ENCODE measurements around the gene LEP.
"Not testable (repeated sequence)": the region's sequence is repeated elsewhere in the genome, so short reads cannot be mapped to it uniquely, and the experiment has no call there.

The LEP gene

DNA sequence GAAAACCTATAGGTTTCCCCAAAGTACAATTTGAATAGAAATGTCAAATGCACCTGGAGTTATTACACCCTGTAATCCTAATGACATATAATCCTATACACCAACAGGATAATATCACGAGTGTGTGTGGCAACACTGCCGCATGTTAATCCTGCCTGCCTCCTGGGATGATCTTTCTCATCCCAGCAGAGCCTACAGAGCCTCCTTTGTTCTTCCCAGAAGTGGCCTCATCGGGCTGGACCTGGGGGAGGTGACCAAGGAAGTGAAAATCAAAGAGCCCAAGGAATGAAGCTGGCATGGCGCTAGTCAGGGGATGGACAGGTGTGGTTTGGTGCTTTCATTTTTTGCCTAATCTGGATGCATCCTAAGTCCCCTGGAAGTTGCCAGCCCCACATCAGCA, 29.5 kb upstream of the LEP start:
- no peak for DNase-seq

DNA sequence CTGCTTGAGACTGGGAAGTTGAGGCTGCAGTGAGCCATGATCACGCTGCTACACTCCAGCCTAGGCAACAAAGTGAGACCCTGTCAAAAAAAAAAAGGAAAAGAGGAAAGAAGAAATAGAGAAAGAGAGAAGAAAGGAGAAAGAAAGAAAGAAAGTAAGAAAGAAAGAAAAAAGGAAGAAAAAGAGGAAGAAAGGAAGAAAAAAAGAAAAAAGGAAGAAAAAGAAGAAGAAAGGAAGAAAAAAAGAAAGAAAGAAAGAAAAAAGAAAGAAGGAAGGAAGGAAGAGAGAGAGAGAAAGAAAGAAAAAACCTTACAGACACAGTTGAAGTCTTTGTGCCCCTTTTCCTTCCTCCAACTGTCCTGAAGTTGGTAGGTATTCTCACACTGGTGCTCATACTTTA, 26.6 kb upstream of the LEP start:
- no peak for DNase-seq

GRCh38 chr7:128215281-128215680, 25.8 kb upstream of the LEP start:
- DNase-seq = no peak

DNA sequence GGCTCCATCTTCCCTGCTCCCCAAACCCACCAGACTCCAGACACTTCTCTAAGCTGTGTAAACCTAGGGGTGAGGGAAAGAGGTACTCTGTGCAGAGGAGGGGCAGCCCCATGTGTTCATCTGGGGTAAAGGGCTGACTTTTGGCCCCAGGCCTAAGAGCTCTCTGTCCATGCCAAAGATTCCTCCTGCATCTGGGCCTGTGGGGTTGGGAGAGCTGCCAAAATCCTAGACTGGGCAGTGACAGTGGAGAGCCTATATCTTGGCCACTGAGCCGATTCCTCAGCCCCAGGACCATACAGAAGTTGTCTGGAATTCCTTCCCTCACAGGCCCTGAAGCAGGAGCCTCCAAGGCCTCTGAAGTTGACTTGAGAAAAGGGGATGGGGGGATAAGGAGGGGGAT, 25.3 kb upstream of the LEP start:
- DNase-seq = no peak

DNA sequence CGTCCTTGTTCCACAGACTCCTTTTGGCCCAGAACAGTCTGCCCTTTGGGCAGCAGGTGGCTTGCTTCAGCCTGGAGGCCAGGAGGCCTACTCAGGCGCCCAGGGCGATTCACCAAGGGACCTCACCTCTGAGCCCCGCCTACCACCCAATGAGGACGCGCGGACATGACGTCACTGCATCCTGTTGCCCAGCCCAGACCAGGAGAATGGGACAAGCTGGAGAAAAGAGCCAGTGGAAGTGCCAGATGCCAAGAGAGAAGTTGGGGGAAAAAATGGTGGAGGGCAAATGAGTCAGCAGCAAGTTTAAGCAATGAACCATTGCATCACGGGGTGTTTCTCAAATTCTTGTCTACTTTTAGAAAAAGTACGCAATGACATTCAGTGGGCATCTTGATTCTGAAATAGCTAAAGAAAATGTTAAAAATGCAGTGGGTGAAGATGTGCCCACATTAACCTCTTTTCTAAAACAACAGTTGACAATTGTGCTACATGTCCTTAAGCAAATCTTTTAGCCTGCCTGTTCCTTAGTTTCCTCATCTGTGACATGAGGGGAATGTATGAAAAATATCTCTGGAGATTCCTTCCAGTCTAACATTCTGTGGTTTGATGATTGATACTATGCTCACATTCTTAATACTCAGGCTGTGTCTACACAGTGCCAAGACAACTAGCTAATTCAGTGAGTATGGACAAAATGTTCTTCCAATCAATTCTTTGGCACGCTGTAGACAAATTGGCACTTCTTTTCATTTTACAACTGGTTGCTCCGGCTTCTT, 23.9 kb upstream of the LEP start:
- DNase-seq = no peak

DNA sequence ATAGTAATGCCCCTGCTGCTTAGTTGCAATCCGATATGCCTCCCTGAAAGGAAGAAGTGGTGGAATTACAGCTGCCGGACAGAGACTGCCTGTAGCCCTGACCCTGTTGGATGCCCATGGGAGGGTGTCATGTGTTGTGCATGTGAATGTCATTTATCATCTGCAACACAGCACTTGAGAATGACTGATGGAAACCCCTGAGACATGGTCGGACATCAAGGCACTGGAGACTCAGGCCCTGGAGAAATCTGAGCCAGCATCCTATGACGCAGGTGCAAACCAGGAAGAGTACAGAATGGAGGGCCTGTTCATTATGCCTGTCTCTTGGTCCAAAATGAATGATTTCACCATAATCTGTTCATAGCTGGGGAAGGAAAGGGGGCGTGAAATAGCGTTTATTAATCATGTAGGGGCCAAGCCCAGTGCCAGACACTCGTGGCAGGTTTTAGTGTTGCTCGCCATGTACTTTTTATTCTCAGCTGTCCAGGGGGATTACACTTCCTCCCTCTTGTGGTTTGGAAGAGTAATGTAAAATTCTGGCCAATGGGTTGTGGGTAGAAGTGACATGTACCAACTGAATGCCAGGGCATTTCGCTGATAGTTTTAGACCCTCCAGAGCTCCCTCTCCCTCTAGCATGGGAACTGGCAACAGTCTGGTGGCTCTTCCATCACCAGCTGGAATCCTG, 23.0 kb upstream of the LEP start:
- no peak for DNase-seq

DNA sequence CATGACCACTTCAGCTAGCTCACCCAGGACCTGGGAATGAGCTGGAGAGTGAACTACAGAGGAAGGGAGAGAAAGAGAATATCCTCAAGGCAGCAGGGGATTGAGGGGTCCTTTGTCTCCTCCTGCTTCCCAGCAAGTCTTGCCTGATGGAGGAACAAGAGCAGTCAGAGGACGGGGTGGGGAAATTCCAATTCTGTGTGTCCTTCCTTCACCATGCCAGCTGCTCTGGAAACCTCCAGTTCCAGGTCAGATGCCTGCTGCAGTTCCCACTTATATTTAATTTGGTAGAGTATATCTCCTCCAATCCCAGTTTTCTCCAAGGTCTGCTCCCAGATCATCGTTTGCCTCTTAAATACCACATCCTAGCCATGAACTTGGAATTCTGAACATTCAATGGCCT, 21.4 kb upstream of the LEP start:
- no peak for DNase-seq

DNA sequence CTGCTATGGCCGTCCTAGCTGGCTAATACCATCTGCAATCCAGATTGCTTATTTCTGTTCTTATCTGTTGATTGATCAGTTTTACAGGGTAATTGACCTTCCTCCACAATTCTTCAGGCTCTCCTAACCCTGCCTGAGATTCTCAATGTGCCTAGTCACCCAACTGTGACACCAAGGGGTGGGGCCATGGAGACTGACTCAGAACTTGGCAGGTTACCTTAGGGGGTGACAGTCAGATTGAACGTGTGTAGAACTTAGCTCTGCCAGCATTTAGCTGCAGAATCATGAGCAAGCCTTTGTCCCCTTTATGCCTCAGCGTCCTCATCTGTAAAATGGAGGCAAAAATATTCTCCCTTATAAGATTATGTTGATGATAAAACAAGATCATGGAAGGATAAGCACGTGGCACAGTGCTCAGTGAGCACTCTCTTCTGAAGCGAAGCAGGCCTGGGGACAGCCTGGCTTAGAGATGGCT, 19.1 kb upstream of the LEP start:
- DNase-seq = no peak

DNA sequence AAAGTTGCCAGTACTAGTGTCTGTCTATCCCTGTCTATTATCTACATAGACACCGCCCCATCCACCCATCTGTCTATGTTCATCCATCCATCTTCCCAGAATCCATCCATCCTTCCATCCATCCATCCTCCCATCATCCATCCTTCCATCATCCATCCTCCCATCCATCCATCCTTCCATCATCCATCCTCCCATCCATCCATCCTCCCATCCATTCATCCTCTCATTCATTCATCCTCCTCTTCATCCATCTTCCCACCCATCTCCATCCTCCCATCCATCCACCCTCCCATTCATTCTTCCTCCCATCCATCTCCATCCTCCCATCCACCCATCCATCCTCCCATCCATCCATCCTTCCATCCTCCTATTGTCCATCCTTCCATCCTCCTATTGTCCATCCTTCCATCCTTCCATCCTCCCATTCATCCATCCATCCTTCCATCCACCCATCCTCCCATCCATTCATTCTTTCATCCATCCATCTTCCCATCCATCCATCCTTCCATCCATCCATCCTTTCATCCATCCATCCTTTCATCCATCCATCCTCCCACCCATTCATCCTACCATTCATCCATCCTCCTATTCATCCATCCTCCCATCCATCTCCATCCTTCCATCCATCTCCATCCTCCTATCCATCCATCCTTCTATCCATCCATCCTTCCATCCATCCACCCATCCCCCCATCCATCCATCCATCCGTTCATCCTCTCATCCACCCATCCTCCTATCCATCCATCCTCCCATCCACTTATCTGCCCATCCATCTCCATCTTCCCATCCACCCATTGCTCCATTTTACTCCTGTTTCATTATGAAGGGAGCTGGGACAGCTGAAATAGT, 14.7 kb upstream of the LEP start:
- DNase-seq = no peak

- no peak for DNase-seq
Observed at GRCh38 chr7:128227271-128227670, 13.8 kb upstream of the LEP start.

- DNase-seq = no peak
Observed at GRCh38 chr7:128231021-128231420, 10.1 kb upstream of the LEP start.

DNA sequence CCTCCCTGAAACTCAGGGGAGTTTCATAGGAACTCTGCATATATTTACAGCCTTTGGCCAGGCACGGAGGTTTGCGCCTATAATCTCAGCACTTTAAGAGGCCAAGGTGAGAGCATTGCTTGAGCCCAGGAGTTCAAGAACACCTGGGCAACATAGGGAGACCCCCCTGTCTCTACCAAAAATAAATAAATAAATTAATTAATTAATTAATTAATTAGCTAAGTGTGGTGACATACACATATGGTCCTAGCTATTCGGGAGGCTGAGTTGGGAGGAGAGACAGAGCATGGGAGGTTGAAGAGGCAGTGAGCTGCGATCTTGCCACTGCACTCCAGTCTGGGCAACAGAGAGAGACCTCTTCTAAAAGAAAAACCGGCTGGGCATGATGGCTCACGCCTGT, 9.4 kb upstream of the LEP start:
- DNase-seq = no peak

DNA sequence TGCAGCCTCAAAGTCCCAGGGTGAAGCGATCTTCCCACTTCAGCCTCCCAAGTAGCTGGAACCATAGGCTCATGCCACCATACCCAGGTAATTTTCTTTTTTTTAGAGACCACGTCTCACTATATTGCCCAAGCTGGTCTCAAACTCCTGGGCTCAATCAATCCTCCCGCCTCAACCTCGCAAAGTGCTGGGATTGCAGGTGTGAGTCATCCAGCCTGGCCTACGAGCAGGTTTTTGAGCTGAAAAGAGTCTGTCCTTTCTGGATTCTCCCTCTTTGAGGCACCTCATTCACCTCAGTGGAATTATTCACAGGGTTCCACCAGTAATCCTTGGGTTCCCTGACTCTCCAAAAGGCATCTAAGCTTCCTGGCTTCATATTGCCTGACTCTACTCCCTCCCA, 7.6 kb upstream of the LEP start:
- no peak for DNase-seq

- DNase-seq = no peak
Observed at GRCh38 chr7:128234476-128235026, 6.5 kb upstream of the LEP start.

GRCh38 chr7:128235471-128235870, 5.6 kb upstream of the LEP start:
- no peak for DNase-seq

GRCh38 chr7:128236924-128237586, 4.0 kb upstream of the LEP start:
- DNase-seq = no peak

DNA sequence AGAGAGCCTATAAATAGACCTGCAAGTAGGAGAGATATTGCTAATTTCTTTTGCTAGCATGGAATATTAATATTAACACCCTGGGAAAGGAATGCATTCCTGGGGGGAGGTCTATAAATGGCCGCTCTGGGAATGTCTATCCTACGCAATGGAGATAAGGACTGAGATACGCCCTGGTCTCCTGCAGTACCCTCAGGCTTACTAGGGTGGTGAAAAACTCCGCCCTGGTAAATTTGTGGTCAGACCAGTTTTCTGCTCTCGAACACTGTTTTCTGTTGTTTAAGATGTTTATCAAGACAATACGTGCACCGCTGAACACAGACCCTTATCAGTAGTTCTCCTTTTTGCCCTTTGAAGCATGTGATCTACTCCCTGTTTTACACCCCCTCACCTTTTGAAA, 1.9 kb upstream of the LEP start:
- DNase-seq = not testable (repeated sequence)

- DNase-seq = no peak
Observed at GRCh38 chr7:128242661-128243060, 1.6 kb downstream of the LEP start.

GRCh38 chr7:128243273-128243672, 2.2 kb downstream of the LEP start:
- no peak for DNase-seq

DNA sequence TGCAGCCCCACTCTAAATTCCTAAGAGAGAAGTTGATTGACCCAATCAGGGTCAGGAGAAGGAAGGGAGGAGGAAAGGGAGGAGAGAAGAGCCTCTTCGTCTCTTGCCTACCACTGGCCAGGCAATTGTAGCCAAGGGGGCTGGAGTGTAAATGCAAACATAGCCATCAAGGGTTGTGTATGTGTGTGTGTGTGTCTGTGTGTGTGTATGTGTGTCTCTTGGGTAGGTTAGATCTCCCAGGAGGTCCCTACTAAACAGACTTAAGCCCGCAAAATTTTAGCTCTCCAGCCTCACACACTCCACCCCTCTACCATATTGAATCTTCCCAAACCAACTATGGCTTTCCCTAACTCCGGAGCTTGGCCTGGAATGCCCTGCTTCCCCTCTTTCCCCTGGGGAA, 3.8 kb downstream of the LEP start:
- no peak for DNase-seq

DNA sequence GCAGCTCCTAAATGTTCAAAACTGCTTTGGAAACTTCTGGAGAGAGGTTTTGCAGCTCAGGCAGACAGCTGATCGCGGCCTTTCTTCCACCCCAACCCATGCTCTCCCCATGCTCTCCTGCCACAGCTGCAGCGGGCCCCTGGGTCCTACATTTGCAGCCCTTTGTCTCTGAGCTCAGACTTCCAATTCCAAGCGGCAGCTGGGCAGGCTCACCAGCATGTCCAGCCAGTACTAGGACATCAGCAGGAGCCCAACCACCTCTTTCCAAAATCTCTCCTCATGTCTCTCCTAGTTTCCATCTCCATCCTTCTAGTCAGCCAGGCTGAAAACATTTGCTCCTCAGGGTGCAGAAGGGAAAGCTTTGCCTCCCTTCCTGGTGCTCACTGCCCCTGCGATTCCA, 6.0 kb downstream of the LEP start:
- no peak for DNase-seq

DNA sequence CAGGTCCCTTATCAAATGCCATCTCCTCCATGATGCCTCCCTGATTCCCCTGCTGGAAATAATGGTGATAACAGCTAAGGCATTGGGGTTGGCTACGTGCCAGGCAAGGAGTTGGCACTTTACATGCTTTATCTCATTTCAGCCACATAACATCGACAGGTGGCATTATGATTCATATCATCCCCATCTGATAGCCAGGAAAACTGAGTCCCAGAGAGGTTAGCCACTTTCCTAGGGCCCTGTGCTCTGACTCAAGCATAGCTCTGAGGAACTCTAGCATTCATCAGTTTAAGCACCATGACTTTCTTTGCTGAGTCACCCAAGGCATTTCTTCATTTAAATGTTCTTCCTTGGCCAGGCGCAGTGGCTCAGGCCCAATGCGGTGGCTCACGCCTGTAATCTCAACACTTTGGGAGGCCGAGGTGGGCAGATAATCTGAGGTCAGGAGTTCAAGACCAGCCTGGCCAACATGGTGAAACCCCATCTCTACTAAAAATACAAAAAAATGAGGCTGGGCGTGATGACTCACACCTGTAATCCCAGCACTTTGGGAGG, 6.6 kb downstream of the LEP start:
- no peak for DNase-seq

DNA sequence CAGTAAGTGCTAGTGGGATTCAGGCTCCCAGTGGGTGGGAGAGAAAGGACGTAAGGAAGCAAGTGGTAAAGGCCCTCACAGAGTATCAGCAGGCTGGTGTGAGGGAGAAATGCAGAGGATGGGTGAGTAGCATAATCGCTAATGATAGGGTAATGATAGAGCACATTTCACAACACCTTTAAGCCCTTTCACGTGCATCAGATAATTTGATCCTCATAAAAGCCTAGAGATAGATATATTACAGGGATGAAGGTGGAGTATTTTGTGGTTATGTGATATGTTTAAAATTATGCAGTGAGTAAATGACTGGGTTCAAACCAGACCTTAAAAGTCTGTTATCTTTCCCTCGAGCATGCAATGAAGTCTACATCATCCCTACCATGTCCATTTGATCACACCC, 10.3 kb downstream of the LEP start:
- no peak for DNase-seq

All from activated effector memory CD4-positive, alpha-beta T cell treated with Interleukin-2 at 50 U/mL for 16 hours (primary cell).